Measurements from ENCODE around the gene TUBB4A.

Gene TUBB4A

GRCh38 chr19:6491802-6492592 lies 10.1 kb downstream of the TUBB4A start:
- FAIRE-seq = no peak

- no peak for FAIRE-seq
These were observed 12.0 kb downstream of the TUBB4A start for GRCh38 chr19:6490134-6490533.

- no peak for FAIRE-seq
These were observed 12.6 kb downstream of the TUBB4A start for GRCh38 chr19:6489278-6490061.

GRCh38 chr19:6484831-6485230 lies 17.3 kb downstream of the TUBB4A start:
- no peak for FAIRE-seq

DNA sequence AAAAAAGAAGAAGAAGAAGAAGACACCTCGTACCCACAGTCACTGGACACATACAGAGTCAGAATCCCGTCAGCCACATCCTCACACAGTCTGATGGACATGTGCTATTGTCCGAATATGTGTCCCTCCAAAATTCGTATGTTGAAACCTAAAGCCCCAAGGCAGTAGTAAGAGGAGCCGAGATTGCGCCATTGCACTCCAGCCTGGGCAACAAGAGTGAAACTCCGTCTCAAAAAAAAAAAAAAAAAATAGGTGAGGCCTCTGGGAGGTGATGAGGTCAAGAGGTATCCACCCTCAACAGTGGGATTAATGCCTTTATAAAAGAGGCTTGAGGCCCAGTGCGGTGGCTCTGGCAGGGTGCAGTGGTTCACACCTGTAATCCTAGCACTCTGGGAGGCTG lies 17.9 kb downstream of the TUBB4A start:
- FAIRE-seq = no peak

DNA sequence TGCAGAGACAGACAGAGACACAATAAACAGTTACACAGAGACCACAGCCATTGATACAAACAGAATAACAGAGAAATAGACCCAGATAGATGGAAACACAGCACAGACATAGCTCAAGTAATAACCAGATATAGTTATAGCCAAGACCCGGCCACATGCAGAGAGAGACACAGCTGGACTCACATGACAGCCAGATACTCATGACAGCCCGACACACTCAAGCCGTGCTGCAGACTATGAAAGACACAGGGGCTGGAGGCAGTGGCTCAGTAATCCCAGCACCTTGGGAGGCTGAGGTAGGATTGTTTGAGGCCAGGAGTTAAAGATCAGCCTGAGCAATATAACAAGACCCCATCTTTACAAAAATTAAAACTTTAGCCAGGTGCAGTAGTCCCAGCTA lies 18.9 kb downstream of the TUBB4A start:
- FAIRE-seq = no peak

DNA sequence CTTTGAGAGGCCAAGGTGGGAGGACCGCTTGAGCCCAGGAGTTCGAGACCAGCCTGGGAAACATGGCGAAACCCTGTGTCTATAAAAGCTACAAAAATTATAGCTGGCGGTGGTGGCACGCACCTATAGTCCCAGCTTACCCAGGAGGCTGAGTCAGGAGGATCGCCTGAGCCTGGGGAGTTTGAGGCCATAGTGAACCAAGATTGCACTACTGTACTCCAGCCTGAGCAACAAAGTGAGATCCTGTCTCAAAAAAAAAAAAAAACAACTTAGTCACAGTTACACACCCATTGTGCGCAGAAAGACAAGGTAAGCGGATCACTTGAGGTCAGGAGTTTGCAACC lies 19.8 kb downstream of the TUBB4A start:
- FAIRE-seq = no peak

DNA sequence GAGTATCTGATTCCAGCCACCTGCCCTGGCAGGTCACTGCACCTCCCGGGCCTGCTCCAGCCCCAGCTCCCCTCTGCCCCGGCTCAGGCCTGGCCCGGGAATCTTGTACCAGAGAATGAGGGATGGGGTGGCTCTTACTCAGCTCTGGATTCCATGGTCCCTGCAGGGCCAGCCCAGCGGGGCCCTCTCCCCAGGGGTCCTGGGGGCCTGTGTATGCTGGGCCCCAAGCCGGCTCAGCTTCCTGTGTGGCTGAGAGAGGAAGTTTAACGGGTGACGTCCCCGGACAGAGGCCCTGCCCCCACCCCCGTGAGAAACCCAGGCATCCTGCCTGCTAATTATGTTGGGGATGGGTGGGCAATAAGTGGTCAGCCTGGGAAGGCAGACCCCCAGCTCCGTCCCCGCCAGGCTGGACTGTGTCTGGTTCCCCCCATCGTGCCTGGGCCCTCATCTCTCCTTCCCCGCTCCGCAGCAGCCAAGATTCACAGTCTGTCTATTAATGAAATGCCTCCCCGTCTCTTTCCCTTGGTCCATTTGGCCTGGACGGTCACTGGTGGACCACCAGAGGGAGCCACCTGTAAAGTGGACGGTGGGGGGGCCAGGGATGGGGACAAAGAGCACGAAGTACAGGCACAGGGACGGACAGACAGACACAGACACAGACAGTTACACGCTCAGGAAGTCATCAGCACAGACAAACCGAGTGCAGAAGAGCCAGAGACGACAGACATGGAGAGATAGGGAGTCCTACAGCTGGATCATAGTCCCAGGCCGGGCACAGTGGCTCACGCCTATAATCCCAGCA lies 20.4 kb downstream of the TUBB4A start, which contains the start of gene DENND1C:
Gene DENND1C, minus strand, starts transcription at position 247 of the 802 bp plus-strand sequence. Its CDS starts 92 bp downstream, at position 155.
- FAIRE-seq = no peak

DNA sequence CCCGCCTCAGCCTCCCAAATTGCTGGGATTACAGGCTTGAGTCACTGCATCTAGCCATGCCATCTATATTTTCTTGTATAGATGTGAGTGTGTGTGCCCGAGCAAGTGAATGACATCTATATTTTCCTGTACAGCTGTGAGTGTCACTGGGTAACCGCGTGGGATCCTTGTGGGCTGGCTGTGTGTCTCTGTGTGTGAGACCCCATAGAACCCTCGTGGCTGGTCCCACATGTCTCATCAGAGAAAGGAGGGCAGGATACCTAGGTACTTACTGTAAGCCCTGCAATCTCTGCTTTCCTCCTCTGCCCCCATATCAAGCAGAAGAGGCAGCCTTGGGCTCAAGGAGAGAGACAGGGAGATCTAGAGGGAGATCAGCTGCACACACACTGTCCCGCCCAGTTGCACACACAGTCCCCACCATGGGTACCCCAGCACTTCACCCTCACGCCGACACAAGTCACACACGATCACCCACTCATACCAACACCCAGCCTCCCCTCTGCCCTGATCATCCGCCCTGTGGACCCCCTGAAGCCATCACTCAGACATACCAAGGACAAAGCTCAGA lies 21.2 kb downstream of the TUBB4A start:
- no peak for FAIRE-seq

DNA sequence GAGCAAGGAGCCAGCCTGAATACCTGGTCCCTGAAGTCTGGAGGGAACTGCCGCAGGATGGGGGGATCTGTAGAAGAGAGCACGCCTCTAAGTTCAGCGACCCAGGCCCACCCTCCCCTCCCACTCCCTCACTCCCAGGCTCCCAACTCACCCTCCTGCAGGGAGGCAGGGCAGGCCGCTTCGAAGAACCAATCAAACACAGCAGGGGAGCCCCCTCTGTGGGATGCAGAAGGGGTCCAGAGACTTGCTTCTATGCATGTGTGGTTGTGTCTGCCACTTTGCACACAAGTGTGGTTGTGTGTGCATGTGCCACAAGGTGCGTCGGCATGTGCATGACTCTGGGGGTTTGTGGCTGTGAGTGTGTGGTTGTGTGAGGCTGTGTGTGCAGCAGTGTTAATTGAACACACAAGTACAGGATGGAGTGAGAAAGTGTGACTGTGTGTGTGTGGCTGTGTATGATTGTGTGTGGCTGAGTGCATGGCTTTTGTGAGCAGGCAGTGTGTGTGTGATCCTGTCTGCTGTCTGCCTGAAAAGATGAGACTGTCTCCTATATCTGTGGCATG lies 22.2 kb downstream of the TUBB4A start:
- no peak for FAIRE-seq

GRCh38 chr19:6478815-6479214 lies 23.3 kb downstream of the TUBB4A start:
- no peak for FAIRE-seq

DNA sequence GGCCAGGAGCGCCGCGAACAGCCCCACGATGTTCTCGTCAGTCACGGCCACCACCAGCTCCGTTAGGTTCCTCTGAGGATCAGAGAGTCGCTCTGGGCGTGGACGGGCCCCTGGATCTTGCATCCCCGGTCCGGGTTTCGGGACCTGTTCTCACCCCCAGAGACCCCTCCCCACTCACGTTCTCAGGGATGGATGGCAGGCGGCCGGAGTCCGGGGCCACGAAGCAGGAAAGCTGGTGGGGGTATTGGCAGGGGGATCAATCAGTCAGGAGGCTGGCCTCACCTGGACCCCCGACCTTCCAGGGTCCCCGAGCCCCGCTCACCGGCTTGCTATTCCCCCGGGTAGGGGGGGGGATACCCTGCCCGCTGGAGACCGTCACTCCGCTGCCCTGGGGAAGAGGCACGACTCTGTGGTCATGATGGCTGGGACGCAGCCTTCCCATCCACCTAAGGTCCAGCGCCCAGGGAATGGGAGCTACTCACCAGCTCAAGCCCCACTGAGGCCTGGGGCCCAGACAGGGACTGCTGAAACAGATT lies 25.1 kb downstream of the TUBB4A start:
- FAIRE-seq = no peak

GRCh38 chr19:6476155-6476895 lies 25.8 kb downstream of the TUBB4A start:
- FAIRE-seq = no peak

- FAIRE-seq = no peak
These were observed 26.6 kb downstream of the TUBB4A start for GRCh38 chr19:6475321-6476108.

DNA sequence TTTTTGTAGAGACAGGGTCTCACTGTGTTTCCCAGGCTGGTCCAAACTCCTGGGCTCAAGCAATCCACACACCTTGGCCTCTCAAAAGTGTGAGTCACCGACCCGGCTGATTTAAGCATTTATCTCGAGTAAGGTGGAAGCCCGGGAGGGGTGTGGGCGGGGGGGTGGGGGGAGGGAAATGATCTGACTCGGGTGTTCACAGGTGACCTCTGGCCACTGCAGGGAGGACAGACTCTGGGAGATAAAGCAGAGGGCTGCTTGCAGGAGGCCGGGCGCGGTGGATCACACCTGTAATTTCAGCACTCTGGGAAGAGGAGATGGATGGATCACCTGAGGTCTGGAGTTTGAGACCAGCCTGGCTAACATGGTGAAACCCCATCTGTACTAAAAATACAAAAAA lies 28.5 kb downstream of the TUBB4A start:
- FAIRE-seq = no peak

- no peak for FAIRE-seq
These were observed 29.4 kb downstream of the TUBB4A start for GRCh38 chr19:6472713-6473112.

- no peak for FAIRE-seq
These were observed 31.0 kb downstream of the TUBB4A start for GRCh38 chr19:6471076-6471475.

DNA sequence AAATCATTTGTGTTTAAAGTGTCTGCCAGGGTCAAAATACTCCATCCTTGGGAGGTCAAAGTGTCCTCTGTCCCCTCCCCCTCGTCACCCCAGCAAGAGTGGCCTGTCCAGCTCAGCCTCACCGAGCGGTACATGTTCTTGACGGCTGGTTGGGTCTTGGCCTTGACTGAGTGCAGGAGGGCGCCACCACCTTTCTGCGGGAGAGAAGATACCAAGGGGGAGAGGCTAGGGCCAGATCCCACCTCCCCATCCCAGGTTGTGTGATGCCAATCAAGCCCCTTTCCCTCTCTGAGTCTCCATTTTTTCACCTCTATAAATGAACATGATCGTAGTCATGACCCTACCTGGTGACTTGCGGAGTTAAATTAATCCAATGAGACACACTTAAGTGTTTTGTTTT lies 31.9 kb downstream of the TUBB4A start:
- no peak for FAIRE-seq

DNA sequence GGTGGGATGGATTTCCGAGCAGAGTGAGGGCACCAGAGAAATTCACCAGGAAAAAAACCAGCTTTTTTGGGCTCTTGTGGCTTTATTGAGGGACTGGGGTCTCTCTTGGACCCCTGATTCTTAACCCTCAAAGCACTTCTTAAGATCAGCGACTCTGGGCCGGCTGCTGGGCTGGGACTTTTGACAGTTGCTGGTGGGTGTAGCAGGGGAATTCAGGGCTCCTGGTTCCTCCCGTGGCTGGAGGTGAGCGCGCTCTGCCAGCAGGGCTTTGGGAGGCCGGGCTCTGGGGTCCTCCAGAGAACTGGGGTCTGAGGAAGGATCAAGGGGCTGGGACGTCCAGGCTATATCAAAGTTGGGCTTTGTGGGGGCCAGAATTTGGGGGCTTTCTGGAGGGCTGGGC lies 34.7 kb downstream of the TUBB4A start:
- FAIRE-seq = no peak

GRCh38 chr19:6466526-6467248 lies 35.4 kb downstream of the TUBB4A start:
- FAIRE-seq = no peak
